ENCODE data around the gene NAALADL2. TPM values are rescaled to one million over a fixed set of nuclear protein-coding genes. Genes with fewer than 3 reads are reported as not detected.
"Not testable (repeated sequence)": the region's sequence is repeated elsewhere in the genome, so short reads cannot be mapped to it uniquely, and the experiment has no call there.

NAALADL2 gene
- total RNA-seq, 1 experiment from 2014 or later, result 2.7 TPM

DNA sequence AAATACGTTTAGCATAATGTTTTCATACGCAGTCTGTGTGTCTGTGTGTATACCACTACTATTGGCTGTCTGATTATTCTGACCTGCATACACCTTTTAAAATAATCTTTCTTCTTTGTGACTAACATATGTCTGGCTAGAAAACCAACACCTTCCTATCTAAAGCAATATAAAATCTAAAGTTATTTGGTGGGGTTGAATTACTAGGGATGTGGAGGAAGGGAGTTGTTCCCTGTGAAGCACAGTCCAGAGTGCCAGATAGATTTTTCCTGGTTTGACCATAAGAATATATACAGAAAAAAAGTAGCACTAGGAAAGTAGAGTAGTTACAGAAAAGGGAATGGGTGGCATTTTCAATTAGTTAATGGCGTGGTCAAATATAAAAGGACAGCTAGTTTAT is 918.8 kb downstream of the NAALADL2 start:
- Histone ChIP-seq H3K27me3 (ENCODE audit: control insufficient read depth, insufficient read depth, low read length) (no peaks in the 10 kb centered on the region), H3K27ac (ENCODE audit: low read length) (no peak overlapping the region), H3K4me3 (ENCODE audit: low read depth in 2 of 2, low read length in 2 of 2) (no peak overlapping the region), H3K9me3 (ENCODE audit: control insufficient read depth, insufficient read depth, low read depth, low read length) (no peaks in the 10 kb centered on the region), H3K36me3 (ENCODE audit: control insufficient read depth, insufficient read depth, low read length) (no peaks in the 10 kb centered on the region), H3K4me1 (ENCODE audit: control insufficient read depth, insufficient read depth, low read length) (no peaks in the 10 kb centered on the region)
- TF ChIP-seq, protein P1, sequence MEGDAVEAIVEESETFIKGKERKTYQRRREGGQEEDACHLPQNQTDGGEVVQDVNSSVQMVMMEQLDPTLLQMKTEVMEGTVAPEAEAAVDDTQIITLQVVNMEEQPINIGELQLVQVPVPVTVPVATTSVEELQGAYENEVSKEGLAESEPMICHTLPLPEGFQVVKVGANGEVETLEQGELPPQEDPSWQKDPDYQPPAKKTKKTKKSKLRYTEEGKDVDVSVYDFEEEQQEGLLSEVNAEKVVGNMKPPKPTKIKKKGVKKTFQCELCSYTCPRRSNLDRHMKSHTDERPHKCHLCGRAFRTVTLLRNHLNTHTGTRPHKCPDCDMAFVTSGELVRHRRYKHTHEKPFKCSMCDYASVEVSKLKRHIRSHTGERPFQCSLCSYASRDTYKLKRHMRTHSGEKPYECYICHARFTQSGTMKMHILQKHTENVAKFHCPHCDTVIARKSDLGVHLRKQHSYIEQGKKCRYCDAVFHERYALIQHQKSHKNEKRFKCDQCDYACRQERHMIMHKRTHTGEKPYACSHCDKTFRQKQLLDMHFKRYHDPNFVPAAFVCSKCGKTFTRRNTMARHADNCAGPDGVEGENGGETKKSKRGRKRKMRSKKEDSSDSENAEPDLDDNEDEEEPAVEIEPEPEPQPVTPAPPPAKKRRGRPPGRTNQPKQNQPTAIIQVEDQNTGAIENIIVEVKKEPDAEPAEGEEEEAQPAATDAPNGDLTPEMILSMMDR (IDR thresholded peaks at IDR 0.05), result no peak
- TF ChIP-seq TCF7L2 (IDR thresholded peaks at IDR 0.05; ENCODE audit: low read depth, low read length) (no peak), POLR2AphosphoS5 (IDR thresholded peaks at IDR 0.05; ENCODE audit: low read depth, low read length) (no peak)
- POLR2A ChIA-PET, result no interaction called here
- CTCF ChIA-PET, result no interaction called here
- no peak for DNase-seq (ENCODE audit: low read depth, low spot score)
- intact Hi-C loops (cut with micrococcal nuclease; ENCODE audit: unreplicated experiment) (no loop called here), in situ Hi-C loops (cut with HindIII; ENCODE audit: low pct_unique_long_range_greater_than_20kb, low sequenced_read_pairs) (no loop called here)
- ATAC-seq, result no peak
- no TSS peak for BruUV-seq (replicated peaks)

DNA sequence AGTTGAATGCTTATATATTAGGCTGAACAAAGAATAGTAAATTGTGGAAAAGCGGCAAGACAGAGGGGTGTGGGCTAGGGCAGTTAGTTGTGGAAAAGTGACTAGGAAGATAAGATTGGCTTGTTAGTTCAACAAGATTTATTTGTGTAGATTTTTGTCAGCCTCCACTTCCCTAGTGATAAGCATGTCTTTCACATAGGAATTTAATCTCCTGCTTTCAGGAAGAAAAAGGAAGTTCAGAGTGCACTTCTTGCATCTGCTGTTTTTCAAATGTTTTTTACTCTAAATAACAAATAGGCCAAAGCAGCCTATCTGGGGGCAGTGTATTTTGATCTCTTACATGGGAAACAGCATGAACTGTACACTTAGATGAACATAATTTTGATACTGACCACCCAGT is 919.9 kb downstream of the NAALADL2 start:
- TF ChIP-seq TCF7L2 (IDR thresholded peaks at IDR 0.05; ENCODE audit: low read depth, low read length) (no peak), POLR2AphosphoS5 (IDR thresholded peaks at IDR 0.05; ENCODE audit: low read depth, low read length) (no peak)
- no peak for DNase-seq (ENCODE audit: low read depth, low spot score)
- intact Hi-C loops (cut with micrococcal nuclease; ENCODE audit: unreplicated experiment), result no loop called here
- H3K9me3 ChIP-seq (ENCODE audit: control insufficient read depth, insufficient read depth, low read depth, low read length), result no peaks in the 10 kb centered on the region
- H3K27me3 ChIP-seq (ENCODE audit: control insufficient read depth, insufficient read depth, low read length), result no peaks in the 10 kb centered on the region
- in situ Hi-C loops (cut with HindIII; ENCODE audit: low pct_unique_long_range_greater_than_20kb, low sequenced_read_pairs), result no loop called here
- ChIA-PET CTCF (no interaction called here), POLR2A (no interaction called here)
- no peaks in the 10 kb centered on the region for H3K4me1 ChIP-seq (ENCODE audit: control insufficient read depth, insufficient read depth, low read length)
- H3K27ac ChIP-seq (ENCODE audit: low read length), result no peak overlapping the region
- no peaks in the 10 kb centered on the region for H3K36me3 ChIP-seq (ENCODE audit: control insufficient read depth, insufficient read depth, low read length)
- no TSS peak for BruUV-seq (replicated peaks)
- H3K4me3 ChIP-seq (ENCODE audit: low read depth in 2 of 2, low read length in 2 of 2), result no peak overlapping the region
- ATAC-seq, result no peak

DNA sequence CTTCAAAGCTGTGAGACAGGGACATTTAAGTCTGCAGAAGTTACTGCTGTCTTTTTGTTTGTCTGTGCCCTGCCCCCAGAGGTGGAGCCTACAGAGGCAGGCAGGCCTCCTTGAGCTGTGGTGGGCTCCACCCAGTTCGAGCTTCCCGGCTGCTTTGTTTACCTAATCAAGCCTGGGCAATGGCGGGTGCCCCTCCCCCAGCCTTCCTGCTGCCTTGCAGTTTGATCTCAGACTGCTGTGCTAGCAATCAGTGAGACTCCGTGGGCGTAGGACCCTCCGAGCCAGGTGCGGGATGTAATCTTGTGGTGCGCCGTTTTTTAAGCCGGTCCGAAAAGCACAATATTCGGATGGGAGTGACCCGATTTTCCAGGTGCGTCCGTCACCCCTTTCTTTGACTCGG is 928.0 kb downstream of the NAALADL2 start:
- CTCF ChIA-PET; H3K4me3 ChIP-seq (ENCODE audit: low read depth in 2 of 2, low read length in 2 of 2); H3K27ac ChIP-seq (ENCODE audit: low read length); BruUV-seq (replicated peaks); POLR2A ChIA-PET; in situ Hi-C loops (cut with HindIII; ENCODE audit: low pct_unique_long_range_greater_than_20kb, low sequenced_read_pairs); ATAC-seq; H3K36me3 ChIP-seq (ENCODE audit: control insufficient read depth, insufficient read depth, low read length); H3K9me3 ChIP-seq (ENCODE audit: control insufficient read depth, insufficient read depth, low read depth, low read length); H3K27me3 ChIP-seq (ENCODE audit: control insufficient read depth, insufficient read depth, low read length); H3K4me1 ChIP-seq (ENCODE audit: control insufficient read depth, insufficient read depth, low read length); DNase-seq (ENCODE audit: low read depth, low spot score); intact Hi-C loops (cut with micrococcal nuclease; ENCODE audit: unreplicated experiment): not testable (repeated sequence)

DNA sequence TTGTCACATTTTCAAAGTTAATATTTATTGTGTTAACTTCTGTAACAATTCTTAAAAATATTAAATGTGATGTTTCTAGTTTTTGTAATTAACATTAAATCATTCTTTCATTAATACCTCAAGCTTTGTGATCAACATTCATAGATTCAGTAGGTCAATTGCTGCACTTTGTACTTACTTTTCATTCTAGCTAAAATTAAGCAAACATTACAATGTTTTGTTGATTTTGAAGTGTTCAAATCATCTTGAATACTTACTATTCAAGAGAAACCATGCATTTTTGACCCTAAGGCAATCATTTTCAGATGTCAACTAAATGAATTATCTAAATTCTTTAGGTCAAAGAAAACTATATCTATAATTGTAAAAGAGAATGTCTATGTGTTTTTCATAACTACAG is 933.1 kb downstream of the NAALADL2 start:
- ATAC-seq (no peak), DNase-seq (ENCODE audit: low read depth, low spot score) (no peak)
- ChIA-PET CTCF (no interaction called here), POLR2A (no interaction called here)
- TF ChIP-seq POLR2AphosphoS5 (IDR thresholded peaks at IDR 0.05; ENCODE audit: low read depth, low read length) (no peak), SIN3A (IDR thresholded peaks at IDR 0.05; ENCODE audit: borderline replicate concordance, insufficient read depth, low read depth, low read length) (no peak), TCF7L2 (IDR thresholded peaks at IDR 0.05; ENCODE audit: low read depth, low read length) (no peak)
- TF ChIP-seq, protein P2, sequence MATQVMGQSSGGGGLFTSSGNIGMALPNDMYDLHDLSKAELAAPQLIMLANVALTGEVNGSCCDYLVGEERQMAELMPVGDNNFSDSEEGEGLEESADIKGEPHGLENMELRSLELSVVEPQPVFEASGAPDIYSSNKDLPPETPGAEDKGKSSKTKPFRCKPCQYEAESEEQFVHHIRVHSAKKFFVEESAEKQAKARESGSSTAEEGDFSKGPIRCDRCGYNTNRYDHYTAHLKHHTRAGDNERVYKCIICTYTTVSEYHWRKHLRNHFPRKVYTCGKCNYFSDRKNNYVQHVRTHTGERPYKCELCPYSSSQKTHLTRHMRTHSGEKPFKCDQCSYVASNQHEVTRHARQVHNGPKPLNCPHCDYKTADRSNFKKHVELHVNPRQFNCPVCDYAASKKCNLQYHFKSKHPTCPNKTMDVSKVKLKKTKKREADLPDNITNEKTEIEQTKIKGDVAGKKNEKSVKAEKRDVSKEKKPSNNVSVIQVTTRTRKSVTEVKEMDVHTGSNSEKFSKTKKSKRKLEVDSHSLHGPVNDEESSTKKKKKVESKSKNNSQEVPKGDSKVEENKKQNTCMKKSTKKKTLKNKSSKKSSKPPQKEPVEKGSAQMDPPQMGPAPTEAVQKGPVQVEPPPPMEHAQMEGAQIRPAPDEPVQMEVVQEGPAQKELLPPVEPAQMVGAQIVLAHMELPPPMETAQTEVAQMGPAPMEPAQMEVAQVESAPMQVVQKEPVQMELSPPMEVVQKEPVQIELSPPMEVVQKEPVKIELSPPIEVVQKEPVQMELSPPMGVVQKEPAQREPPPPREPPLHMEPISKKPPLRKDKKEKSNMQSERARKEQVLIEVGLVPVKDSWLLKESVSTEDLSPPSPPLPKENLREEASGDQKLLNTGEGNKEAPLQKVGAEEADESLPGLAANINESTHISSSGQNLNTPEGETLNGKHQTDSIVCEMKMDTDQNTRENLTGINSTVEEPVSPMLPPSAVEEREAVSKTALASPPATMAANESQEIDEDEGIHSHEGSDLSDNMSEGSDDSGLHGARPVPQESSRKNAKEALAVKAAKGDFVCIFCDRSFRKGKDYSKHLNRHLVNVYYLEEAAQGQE (IDR thresholded peaks at IDR 0.05; ENCODE audit: insufficient read depth in 1 of 2, low read depth in 2 of 2, low read length in 1 of 2), result no peak
- TF ChIP-seq, protein P1 (IDR thresholded peaks at IDR 0.05), result no peak
- Histone ChIP-seq H3K27ac (ENCODE audit: low read length) (no peak overlapping the region), H3K27me3 (ENCODE audit: control insufficient read depth, insufficient read depth, low read length) (no peaks in the 10 kb centered on the region), H3K4me3 (ENCODE audit: low read depth in 2 of 2, low read length in 2 of 2) (no peak overlapping the region), H3K4me1 (ENCODE audit: control insufficient read depth, insufficient read depth, low read length) (no peaks in the 10 kb centered on the region), H3K9me3 (ENCODE audit: control insufficient read depth, insufficient read depth, low read depth, low read length) (0 out of 2 replicates have a peak, but pooled peaks cover 6% of the 10 kb centered on the region), H3K36me3 (ENCODE audit: control insufficient read depth, insufficient read depth, low read length) (no peaks in the 10 kb centered on the region)
- intact Hi-C loops (cut with micrococcal nuclease; ENCODE audit: unreplicated experiment), result no loop called here
- BruUV-seq (replicated peaks), result no TSS peak
- in situ Hi-C loops (cut with HindIII; ENCODE audit: low pct_unique_long_range_greater_than_20kb, low sequenced_read_pairs), result no loop called here
